Bronchial epithelial cell (primary cell): ENCODE measurements around the gene CDC42. TPM values are rescaled to one million over a fixed set of nuclear protein-coding genes. Genes with fewer than 3 reads are reported as not detected.

Experiments
- DNase-seq: peaks from one replicate; pipeline ENCODE4 v3.0.0-alpha.2; 2010; ENCODE audit warnings: low read depth
- FAIRE-seq: peaks from 2 replicates; lab custom pipeline; 2011; peaks lifted over from hg19 to GRCh38; lab: Jason Lieb, UNC
- H3K27me3 ChIP-seq: 2 replicates; pipeline ENCODE4 v1.5.1; 2011; ENCODE audit warnings: low read length; ENCODE audit not compliant: control insufficient read depth, insufficient read depth
- H3K36me3 ChIP-seq: 2 replicates; pipeline ENCODE4 v1.5.1; 2011; ENCODE audit warnings: low read length; ENCODE audit not compliant: control insufficient read depth, insufficient read depth
- H3K4me3 ChIP-seq: 2 replicates; pipeline ENCODE4 v1.5.1; 2011; ENCODE audit warnings: mild to moderate bottlenecking, low read depth, low read length, control low read depth
- CTCF ChIP-seq: IDR thresholded peaks from 2 replicates; pipeline ENCODE4 v1.5.1; 2011; ENCODE audit warnings: mild to moderate bottlenecking, moderate library complexity, low read length, control low read depth, inconsistent platforms; ENCODE audit not compliant: insufficient read depth, severe bottlenecking
- total RNA-seq: library from RNA; depleted of rRNA; stranded (reverse); fragments of >200 nt; gene quantifications from 2 replicates; pipeline ENCODE4 v1.2.1, GENCODE V29; 2014

CDC42 gene
- total RNA-seq, 1 donor from 2014 or later: 408 TPM

GRCh38 chr1:22133931-22134324, 81.4 kb downstream of the CDC42 start:
- DNase-seq: no peak
- TF ChIP-seq CTCF: no peak
- Histone ChIP-seq H3K27me3 (no peaks in the 10 kb centered on the region), H3K36me3 (peaks cover 2% of the 10 kb centered on the region), H3K4me3 (no peak overlapping the region)
- FAIRE-seq: no peak

GRCh38 chr1:22137004-22137720, 84.7 kb downstream of the CDC42 start:
- TF ChIP-seq CTCF: no peak
- DNase-seq (peak; percentile 93), FAIRE-seq (peak; percentile 95)
- no peaks in the 10 kb centered on the region for H3K27me3 ChIP-seq
- H3K4me3 ChIP-seq: no peak overlapping the region
- H3K36me3 ChIP-seq: peaks cover 4% of the 10 kb centered on the region

GRCh38 chr1:22139066-22139594, 86.6 kb downstream of the CDC42 start:
- no peak for FAIRE-seq
- no peak overlapping the region for H3K4me3 ChIP-seq
- peaks cover 4% of the 10 kb centered on the region for H3K36me3 ChIP-seq
- TF ChIP-seq CTCF: no peak
- no peaks in the 10 kb centered on the region for H3K27me3 ChIP-seq
- no peak for DNase-seq

DNA sequence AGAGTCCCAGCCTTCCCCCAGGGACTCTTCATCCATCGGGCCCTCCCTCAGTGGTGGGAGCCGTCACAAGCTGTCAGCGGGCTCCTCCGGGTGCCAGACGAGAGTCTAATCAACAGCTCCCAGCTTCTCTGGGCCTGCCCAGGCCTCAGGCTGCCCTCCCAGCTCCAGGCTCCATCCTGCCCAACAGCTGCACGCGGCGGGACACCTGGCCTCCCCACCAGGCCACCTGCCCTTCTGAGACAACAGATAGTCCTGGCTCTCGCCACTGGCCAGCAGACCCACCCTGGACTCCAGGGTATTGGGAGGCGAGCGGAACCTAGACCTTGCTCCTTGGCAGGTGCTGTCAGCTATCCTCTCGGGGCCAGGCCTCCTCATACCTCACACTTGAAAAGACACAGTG, 87.3 kb downstream of the CDC42 start:
- H3K36me3 ChIP-seq: peaks cover 4% of the 10 kb centered on the region
- no peaks in the 10 kb centered on the region for H3K27me3 ChIP-seq
- TF ChIP-seq CTCF: no peak
- no peak overlapping the region for H3K4me3 ChIP-seq
- FAIRE-seq: no peak
- no peak for DNase-seq

Other genes starting within 250 kb of the CDC42 start
- under 0.01 TPM in 1 of 2 replicates, not detected in the other for gene LDLRAD2, start 240.4 kb upstream of the CDC42 start, total RNA-seq
- gene HSPG2, start 115.4 kb upstream of the CDC42 start, total RNA-seq: 28.7 and 36.1 TPM in 2 replicates
- not detected in 2 replicates for gene CELA3B, start 75.7 kb upstream of the CDC42 start, total RNA-seq
- not detected in 2 replicates for gene CELA3A, start 51.1 kb upstream of the CDC42 start, total RNA-seq
- 1.1 and 22.1 TPM in 2 replicates for gene WNT4, start 90.4 kb downstream of the CDC42 start, total RNA-seq